Glomerular visceral epithelial cell (primary cell): ENCODE data around the gene DPP4.

Source experiments
- DNase-seq: peaks from one replicate; pipeline ENCODE4 v3.0.0-alpha.2; 2016; ENCODE audit errors: extremely low spot score

DPP4 gene

DNA sequence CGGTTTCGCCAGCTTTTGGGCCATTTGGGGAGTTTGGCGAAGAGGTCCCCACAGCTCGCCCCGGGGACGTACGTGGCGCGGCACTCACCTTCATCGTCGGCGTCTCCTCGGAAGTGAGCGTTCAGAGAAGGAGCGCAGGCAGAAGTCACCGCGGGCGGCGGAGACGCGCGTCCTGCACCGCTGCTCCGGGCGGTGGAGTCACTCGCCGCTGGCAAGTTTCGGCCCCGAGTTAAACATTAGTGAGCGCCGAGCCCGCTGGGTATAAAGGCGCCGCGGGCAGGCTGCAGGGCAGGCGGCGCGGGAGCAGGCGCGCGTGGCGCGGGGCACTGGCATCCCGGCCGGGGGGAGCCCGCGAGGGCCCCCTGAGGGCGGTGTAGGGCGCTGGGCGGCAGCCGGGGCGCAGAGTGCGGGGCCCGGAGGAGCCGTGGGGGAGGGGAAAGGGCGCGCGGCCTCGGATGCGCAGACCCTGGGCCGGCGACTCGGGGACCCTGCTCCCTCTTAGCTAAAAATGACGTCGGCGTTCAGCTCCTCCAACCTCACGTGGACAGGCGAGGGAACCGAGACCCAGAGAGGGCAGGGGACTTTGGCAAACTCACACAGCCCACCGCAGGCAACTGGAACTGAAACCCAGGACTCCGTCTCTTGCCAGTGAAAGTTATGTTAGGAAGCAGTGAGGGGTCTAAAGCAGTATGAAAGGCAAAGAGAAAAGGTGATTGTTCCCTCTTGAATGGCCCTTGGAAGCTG lies at the start of gene DPP4:
TSS of gene DPP4 (minus strand) at position 328 of the 744 bp plus-strand sequence. CDS start at position 94, 234 bp downstream.
- peak; percentile 81 for DNase-seq

DNA sequence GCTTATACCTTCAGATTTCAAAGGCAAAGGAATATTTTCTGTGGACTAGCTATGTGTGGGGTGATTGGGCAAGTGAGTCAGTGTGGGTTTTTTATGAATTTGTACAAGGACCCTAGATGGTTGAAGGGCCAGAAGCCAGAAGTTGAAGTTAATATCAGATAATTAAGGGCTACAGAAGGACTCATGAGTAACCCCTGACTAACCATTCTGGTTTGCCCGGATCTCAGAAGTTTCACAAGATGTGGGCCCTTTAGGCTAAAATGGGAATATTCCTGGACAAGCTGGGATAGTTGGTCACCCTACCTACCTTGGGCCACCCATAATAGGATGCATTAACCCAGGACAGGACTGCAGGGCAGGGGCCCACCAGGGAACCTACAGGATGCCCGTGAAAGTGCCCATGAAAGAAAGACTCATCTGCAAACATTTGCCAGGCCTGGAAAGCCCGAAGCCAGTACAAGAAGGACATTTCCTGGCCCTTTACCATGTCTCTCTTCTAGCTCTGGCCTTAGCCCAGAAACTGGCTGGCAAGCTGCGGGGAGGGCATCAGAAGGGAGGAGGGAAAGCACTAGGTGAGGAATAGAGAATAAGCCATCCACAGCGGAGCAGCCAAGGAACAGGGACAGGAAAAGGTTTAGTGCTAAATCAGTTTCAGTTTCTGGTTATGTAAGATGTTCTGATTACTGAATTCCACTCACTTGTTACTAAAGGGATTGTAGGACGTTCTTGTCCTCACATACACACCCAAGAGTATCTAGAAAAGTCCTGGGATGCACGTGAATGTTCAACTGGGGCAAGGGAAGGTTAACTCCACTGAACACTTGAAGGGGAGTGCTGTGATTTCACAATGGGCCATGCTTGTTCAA lies 44.4 kb upstream of the DPP4 start:
- DNase-seq, result peak; percentile 79

DNA sequence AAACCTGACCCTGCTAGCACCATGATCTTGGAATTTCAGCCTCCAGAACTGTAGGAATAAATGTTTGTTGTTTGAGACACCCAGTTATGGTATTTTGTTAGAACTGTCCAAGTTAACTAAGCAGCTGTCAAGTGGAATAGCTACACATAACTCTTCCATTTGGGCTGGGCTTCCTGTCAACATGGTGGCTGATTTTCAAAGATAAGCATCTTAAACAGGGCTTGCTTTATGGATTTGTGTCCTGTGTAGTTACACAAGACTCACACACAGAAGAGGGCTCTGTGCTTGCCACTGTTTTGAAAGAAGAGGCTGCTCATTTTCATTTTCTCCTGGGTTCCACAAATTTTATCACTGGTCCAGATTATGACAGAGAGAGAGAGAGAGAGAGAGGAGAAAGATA lies 42.3 kb upstream of the DPP4 start:
- no peak for DNase-seq

DNA sequence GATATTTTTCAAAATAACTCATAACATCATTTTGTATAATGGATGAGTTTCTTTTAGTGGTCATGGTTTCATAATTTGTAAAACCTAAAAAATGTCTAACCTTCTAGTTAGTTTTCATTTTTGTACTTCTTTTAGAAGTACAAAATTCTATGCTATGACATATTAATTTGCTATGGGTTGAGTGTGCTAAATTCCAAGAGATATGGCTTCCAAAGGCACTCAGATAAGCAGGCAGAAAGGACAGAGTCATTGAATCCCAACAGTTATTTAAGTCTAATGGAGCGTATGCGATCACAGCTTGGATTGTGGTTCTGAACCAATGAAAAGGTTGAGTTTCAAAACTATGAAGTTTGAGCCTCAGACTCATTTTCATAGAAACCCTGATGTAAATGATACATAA lies 41.1 kb upstream of the DPP4 start:
- no peak for DNase-seq

DNA sequence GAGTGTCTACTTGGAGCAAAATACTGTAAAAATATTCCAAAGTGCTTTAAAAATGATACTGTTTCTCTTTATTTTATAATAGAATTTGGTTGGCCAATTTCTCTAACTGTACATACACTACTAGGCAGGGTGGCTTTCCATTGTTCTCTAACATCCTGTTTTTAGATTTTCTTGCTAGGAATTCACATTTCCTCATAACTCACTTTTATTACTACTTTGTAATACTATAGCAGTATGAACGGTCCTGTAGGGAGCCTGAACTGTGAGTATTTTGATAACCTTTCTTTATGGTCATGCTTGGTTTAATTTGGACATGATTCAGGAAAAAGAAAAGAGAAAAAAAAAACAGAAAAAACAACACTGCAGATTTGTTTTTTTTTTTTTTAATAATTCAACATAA lies 40.3 kb upstream of the DPP4 start:
- DNase-seq, result peak; percentile 42

GRCh38 chr2:162113776-162114168 lies 39.8 kb upstream of the DPP4 start:
- DNase-seq, result peak; percentile 61

DNA sequence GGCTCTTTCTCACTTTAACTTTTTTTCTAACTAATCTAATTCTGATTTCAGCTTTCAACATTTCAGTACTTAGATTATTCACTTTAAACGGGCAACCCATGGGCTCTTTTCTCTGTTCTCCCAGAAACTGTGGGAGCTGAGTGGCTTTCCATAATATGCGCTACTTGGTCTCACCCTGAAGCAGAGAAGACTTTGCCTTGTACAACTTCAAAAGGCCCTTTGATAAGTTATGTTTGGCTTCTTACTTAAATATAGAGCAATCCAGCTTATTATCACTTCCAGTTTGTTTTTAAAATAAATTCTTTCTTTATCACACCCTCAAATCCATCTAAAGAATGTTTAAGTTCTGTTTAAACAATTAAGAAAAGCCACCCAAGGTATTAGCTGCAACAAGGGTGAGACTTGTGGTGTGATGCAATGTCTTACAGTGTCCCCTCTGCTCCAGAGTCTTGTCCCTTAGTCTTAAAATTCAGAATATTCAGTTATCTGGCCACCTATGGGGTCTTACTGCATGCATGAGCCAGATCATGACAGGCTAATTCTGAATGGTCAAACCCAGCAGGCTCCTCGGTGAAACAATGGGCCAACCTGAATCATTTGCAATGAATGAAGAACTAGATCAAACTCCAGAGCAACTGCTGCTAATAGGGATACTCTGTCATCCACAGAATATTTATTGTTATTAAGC lies 39.2 kb upstream of the DPP4 start:
- no peak for DNase-seq

GRCh38 chr2:162111958-162112850 lies 38.2 kb upstream of the DPP4 start:
- DNase-seq, result no peak

DNA sequence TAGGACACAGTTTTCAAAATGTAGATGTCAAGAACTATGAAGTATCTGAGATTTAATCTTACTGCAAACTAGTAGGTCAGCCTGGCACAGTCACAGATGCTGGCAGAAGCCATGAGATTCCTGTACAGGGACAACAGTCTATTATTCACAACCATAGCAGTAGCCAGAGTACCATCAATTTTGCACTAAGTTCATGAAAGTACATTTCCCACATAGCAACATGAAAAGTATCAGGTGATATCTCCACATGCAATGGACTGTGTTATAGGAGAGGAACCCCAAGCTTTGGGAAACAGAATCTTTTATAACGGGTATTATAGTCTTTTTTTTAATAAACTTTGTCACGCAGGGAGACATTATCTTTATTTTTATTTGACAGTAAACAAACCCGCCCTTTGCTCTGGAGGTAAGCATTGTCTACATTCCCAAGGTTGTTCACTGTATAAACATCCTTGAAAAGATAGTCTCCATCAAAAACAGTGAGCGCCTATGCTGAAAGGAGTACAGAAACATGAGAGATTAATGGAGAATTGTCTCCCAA lies 33.4 kb upstream of the DPP4 start:
- DNase-seq, result no peak

DNA sequence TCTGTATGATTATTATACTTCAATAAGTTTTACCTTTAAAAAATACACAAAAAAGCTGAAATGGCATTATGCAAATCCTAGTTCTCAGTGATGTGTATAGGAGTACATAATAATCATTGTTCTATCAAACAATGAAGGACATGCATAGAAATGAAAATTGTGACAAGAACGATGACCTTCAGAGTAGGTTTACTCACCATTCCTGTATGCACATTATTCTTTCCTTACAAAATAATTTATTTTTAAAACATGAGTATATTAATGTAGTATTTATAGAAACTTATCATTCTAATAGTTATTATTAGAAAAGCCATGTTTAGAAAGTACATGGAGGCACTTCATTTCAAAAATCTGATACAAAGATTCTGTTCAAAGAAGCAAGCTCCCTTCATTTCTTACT lies 32.7 kb upstream of the DPP4 start:
- DNase-seq, result no peak

- peak; percentile 72 for DNase-seq
Measured at GRCh38 chr2:162106146-162106551, 32.1 kb upstream of the DPP4 start.

- peak; percentile 30 for DNase-seq
Measured at GRCh38 chr2:162103443-162104009, 29.5 kb upstream of the DPP4 start.

DNA sequence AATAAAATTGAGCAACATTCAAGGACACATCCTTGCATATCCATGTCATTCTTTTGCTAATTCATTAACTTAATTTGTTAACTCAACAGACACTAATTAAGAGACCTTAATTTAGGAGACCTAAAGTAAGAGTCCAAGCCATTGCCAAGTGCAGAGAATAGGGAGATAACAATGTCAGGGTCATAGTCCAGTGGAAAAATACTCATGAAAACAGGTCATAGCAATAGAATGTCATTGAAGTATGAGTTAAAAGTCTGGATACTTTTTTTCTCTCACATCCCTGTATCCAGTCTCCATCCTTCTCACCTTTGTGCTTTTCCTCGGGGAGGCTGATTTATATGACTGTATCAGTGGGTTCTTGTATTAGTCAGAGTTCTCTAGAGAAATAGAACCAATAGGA lies 26.6 kb upstream of the DPP4 start:
- DNase-seq, result no peak

DNA sequence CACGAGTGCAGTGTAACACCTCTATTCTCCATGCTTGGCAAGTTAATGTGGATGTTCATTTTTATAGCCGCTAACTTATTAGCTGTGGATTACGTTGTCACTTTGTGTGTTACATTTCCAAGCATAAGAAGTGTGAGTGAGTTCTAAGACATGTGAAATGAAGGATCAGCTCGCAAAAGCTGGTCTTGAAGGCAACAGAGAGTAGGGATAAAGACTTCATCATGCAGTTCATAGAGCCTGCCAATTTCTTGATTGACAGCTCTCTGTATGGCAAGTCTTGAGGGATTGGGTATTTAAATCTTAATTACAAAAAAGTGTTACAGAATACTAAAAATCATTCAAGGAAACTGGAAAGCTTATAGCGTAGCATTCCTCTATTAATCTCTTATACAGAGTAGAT lies 25.8 kb upstream of the DPP4 start:
- no peak for DNase-seq

DNA sequence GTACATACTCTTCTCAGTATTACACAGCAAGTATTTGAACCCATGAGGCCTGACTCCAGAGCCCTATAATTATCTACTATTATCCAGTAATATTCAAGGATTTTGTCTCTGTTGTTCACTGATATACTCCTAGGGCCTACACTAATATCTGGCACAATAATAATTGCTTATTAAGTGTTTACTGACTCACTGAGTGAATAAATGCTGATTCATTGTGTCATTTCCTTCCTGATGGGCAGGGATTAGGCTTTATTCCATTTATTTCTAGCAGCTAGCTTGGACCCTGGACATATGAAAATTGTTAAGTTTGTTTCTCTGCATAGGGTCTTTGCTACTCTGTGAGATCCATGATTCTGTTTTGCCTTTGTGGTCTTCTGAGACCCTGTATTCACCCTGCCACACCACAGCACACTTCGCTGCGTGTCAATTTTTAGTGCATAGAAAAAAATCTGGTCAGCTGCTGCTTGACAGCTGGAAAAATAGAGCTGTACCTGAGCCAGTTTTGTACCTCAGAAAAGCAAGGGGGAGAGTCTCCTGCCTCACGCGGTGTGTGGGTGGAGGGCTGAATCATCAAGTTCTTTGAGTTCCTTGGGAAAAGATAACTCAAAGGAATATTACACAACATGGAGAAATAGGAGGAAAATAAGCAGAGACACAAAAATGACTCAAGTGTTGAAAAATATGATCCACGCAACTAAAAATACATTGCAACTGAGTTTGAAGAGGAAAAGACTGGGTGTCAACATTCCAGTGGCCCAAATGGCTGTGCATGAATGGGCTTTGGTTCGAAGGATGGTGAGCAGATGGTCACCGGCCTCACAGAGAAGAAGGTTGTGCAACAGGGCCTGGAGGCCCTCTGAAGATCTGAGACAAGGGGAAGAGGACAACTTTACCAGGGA lies 18.9 kb upstream of the DPP4 start:
- peak; percentile 83 for DNase-seq

DNA sequence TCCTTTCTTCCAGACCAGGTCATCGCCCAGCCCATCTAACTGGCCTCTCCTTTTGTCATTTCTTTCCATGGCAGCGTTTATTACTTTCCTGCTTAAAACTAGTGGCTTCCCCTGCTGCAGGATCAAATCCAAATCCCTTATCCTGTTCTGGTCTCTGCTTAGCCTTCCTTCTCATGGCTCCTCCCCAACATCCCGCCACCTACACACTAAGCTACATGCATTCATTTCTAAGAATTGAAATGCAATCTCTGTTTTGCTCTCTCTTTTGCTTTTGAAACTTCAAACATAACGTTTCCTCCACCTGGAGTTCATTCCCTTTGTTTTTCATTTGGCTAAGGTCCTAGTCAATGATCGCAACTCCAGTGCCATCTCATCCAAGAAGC lies 18.0 kb upstream of the DPP4 start:
- no peak for DNase-seq

DNA sequence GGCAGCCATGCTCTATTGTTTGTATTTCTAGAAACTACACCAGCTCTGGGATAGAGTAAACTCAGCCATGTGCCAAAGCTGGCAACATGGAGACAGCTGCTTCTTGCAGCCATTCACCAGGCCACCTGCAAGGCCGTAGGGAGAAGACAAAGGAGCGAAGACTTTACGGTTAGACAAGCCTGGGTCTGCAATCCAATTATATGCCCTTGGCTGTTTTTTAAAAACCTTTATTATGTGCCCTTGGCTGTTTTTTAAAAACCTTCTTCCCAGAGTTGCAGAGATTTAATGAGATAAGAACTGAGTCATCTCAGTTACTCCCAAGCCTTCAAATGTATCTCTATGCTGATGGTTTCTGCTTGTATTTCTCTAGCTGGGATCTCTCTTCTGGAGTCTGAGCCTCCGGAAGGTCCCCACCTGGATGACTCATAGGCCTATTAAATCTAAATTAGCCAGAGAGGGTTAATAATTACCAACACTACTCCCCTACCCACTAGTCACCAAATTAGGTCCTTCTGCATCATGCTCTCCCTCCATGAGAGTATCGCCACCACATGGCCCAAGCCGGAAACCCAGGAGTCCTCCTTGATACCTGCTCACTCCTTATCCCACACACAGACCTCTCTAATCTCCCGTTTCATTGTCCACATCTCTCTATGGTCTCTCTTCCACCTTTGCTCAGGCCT lies 17.5 kb upstream of the DPP4 start:
- DNase-seq, result peak; percentile 72

DNA sequence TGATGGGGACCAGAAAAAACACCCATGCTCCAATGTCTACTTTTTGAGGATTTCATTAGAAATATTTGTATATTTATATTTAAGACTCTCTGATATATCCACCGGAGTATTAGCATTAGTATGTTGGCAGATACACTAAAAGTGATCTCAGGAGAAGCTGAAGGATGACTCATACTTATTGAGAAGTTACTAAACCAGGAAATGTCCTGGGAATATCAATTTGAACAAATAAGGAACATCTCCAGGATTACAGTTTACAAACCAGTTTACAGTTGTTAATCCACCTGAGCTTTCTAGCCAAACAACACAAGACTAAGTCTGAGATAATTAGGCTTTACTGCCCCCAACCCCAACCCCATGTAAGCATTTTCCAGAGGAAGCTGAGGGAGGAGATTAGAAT lies 16.1 kb upstream of the DPP4 start:
- no peak for DNase-seq

- no peak for DNase-seq
Measured at GRCh38 chr2:162086904-162087303, 12.9 kb upstream of the DPP4 start.
